H54 (cell line): ENCODE results near the gene IL17RD.

ENCODE experiments used
- DNase-seq: peaks from one replicate; pipeline ENCODE4 v3.0.0; 2011; ENCODE audit warnings: low spot score, mixed read lengths; ENCODE audit not compliant: insufficient read length
- FAIRE-seq: peaks from 3 replicates; lab custom pipeline; 2011; peaks lifted over from hg19 to GRCh38; lab: Jason Lieb, UNC
- POLR2A ChIP-seq: IDR thresholded peaks from 2 replicates; pipeline ENCODE4 v1.6.1; 2011; ENCODE audit warnings: low read depth, mild to moderate bottlenecking, low read length

The IL17RD gene

DNA sequence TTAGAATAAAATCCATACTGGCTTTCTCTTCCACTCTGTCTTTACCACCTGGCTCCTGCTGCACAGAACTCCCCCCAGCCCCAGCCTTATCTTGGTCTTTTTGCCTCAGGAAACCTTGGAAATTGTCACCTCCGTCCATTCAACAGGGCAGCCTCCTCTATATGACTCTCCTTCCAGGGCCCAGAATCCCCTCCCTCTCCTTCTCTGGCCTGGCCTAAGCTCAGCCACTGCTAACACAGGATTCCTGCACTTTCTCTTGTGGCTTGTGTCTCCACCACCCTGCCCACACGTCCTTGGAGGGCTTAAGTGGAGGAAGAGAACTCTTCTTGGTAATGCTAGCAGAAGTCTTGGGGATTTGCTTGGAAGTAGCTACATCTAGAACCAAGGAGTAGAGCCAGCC, 1.5 kb upstream of the IL17RD start:
- TF ChIP-seq POLR2A = no peak
- DNase-seq = no peak
- FAIRE-seq = no peak

DNA sequence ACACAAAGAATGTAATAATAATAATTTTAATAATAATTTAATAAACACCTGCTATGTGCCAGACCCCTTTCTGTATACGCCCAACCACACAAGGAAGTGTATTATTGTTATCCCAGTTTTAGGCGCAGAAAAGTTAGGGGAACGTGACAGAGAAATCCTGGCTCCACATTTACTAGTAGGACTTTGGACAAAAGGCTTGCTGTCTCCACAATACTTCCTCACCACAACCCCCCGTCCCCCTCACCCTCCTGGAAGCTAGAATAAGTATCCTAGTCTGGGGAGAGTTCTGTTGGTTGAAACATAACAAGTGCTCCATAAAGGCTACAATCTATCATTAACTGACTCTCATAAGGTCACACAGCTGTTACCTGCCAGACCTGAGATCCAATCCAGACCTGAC, 488 bp upstream of the IL17RD start:
- no peak for TF ChIP-seq POLR2A
- DNase-seq (no peak), FAIRE-seq (no peak)

DNA sequence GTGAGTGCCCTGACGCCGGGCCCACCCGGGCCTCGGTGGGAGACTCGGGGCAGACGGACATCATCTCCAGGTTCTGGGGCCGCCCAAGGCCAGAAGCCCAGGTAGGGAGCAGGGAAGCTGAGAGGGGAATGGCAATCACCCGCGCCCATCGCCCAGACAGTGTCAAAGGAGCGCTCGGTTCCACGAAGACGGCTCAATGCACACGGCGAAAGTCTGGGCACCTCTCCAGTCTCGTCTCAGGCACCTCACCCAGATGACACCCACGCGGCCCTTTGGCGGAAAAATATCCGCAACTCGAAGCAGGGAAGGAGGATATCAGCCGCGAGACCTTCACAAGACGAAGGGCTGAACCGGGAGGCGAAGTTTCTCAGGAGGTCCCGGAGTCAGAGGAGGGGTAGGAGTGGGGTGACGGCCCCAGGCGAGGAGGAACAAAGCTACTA, 916 bp downstream of the IL17RD start:
- no peak for TF ChIP-seq POLR2A
- FAIRE-seq = no peak
- DNase-seq = no peak

DNA sequence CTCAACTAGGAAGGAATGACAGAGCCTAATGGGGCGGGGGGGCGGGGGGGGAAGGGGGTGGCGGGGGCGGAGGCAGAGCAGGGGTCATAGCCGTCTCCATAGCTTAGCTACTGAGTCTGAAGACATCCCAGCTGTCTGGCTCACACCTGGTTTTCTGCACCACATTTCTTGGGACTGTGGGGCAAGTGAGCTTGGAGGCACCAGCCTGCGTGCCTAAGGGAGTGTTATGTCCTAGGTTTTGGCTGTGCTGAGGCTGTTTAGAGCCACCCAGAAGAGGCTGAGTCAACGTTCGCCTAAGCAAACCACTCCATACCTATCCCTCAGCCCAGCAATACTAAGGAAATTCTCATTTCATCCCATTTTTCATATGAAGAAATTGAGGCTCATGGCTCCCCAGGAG, 1.4 kb downstream of the IL17RD start:
- TF ChIP-seq POLR2A = no peak
- no peak for FAIRE-seq
- no peak for DNase-seq

DNA sequence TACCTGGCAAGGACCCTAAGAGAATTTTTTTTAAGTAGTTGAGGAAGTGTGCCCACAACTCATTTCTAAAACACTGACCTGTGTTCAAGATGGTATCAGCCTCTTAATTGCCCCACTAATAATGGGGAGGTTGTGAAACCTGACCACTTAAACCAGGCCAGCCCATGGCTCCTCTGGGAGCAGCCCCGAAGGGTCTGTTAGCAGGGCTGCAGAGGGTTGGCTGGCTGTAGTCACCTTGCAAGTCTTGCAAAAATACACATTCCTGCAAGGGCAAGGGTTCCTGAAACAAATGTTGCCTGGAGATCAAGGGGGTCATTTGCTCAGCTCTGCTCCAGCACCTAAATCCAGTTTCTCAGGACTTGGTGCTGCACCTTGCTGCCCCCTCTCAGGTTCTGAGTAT, 3.2 kb downstream of the IL17RD start:
- no peak for TF ChIP-seq POLR2A
- FAIRE-seq = no peak
- DNase-seq = no peak

DNA sequence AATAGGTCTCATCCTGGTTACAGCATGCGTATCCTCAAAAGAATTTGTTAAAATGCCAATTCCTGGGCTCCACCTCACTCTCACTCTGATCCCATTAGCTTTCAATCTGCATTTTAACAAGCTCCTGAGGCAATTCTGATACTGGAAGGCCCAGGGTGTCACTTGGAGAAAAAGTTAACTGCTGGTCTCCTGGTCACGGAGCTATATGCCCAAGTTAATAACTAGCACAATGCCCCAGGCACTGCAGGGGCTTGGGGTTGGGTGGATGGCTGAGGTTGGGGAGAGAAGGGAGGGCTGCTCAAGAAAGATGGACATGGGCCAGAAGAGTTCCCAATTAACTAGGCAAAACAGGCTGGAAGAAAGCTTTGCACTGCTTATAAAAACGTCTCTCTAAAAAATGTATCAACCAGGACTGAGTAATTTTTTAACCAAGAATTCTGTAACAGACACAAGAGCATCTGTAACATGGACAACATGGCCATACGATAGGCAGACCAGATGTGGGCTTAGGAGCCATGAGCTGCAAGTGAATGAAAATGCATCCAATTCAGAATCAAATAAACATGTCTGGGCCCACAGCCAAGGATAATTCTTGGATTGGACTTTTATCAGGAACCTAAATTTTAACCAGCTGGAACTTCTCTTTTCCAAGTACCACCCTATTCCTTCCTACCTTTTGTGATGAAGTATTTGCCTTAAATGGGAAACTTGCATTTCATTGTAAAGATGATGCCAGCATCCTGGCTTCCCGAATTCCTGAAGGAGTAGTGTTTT, 4.2 kb downstream of the IL17RD start:
- no peak for FAIRE-seq
- no peak for DNase-seq
- no peak for TF ChIP-seq POLR2A

DNA sequence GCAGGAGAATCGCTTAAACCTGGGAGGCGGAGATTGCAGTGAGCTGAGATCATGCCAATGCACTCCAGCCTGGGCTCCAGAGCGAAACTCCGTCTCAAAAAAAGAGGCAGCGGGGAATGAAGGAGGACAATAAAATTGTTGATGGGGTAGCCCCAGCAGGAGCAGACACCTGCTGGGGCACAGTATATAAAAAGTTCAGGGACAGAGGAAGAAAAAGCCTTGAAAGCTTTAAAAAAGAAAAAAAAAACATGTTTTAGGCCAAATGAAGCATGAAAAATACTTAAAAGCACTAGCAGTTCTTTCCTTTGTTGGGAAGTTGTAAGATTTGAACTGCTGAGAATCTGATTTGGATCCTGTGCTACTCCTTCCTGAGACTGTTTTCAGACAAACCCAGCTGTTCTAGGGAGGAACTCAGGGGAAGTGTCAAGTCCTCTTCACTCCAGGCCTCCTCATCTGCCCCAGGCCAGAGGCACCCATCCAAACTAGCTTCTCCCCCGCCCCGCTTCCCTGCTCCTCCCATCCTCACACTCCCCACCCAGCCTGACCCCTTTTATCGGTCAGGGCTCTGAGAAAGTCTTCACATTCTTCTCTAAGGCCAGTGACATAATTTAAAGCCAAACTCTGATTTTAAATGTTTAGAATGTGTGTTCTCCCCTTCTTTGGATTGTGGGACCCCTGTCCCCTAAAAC, 4.9 kb downstream of the IL17RD start:
- FAIRE-seq (no peak), DNase-seq (no peak)
- no peak for TF ChIP-seq POLR2A

DNA sequence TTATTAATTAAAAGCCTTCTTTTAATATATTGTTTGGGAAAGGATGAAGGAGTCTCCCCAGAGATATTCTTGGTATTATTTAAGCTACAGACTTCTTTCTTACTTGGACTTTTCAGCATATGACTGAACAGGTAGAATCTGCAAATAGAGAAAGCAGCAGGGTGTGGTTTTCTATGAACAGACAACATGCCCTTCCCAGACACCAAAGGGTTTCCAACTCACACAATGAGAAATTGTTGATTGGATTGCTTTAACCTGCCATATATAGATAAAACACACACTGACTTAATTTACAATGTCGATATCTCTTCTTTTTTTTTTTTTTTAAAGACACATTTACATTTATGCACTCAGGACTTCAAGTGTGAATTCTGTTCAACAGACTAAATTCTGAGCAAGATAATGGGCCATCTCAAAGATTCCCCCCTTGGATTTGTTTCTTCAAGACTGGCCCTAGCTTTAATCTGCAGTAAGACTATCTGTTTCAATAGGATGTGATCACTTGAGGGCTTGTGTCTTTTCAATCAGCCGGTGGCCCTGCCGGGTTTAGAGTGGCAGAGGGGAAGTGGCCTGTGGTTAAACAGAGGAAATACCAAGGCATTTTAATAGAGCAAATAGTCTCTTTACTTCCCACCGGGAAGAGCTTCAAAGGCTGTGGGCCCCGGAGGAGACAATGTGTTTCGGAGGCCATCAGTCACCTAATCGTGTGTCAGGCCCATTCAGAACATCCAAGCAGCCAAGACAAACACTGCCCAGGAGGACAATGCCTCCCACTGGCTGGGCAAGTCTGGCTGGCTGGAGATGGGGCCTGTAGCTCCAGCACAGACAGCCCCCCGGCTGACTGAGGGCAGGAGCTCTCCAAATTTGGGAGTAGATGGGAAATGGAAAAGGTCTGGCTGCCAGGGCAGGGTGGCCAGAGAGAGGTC, 6.1 kb downstream of the IL17RD start:
- DNase-seq (no peak), FAIRE-seq (no peak)
- no peak for TF ChIP-seq POLR2A

DNA sequence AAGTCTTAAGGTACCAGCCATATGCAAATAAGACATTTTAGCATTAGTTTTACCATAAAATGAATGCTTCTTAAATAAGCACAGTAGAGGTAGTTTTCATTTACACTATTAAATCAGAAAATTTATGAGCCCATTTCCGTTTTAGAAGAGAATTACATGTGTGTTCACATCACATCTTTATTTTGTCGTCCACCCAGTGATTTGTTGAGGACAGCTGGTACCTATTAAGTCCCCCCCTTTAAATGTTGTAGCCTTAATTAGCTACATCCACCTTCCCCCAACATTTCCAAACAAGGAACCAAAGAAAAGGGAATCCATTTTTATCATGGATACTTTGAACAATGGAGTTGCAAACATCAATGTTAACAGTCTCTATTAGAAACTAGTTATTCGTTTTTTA, 6.8 kb downstream of the IL17RD start:
- FAIRE-seq = no peak
- no peak for TF ChIP-seq POLR2A

DNA sequence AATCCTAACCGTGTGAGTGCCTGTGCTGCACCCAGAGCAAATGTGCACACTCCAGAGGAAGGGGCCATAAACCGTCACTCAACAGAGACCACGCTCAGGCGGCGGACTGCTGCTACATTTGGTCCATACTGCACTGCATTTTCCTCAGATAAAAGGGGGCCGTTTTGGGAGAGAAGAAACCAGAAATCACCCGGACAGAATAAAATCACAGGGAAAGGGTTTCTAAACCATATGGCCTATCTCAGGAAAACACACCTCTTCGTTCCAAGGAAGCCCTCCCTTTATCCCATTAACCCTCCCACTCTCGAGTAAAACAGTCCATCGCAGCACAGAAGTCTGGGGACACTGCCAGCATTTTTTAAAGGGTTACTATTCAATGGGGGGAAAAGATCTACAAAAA, 7.6 kb downstream of the IL17RD start:
- DNase-seq = no peak
- no peak for TF ChIP-seq POLR2A
- FAIRE-seq = no peak

More for the DNA sequence above, 6.8 kb downstream of the IL17RD start:
- no peak for DNase-seq

DNA sequence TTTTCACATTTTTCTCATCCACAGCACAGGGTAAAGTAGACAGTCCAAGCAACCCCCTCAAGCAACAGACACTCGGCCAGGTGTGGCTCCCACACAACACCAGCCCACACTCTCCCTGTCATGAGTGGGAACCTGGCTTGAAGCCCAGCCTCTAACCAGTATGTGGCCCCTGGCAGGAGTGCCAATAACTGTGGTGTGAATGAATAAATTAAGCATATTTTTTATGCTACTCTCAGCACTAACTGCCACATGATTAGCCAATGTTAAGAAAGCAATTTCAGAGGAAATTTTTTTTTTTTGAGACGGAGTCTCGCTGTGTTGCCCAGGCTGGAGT, 9.9 kb downstream of the IL17RD start:
- DNase-seq (no peak), FAIRE-seq (no peak)
- no peak for TF ChIP-seq POLR2A

DNA sequence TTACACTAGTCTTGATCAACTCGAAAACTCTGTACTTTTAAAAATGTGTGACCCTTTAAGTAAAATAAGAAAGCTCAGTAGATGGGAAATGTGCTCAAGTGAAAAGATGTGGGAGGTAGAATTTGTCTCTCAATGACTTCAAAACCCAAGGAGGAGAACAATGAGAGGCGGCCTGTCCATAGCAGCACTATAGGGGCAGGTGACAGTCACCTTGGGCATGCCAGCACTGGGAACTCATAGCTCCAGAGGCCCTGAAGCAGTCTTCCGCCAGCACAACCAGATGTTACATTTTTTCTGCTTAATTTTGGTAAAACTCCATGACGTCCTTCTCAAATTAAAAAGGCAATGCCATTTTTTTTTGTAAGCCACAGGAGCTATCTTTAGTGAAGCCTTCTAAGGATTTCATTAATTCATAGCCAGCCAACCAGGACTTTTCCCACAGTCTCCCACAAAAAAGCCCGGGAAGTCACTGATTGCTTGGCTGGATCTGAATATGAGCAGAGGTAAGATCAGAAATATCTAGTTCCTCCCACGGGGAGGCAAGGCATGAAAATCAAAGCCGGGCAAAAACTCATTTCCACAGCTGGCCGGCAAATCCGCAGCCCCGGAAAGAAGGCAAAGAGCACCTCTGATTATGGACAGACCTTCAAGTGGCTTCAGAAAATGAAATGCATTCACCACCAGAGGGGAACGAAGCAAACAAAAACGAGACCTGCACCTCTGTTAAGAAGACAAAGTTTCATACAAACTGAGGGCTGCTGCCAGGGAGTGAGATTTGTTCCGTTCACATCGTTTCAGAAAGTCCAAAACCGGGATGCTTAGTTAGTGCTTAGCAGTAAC, 10.5 kb downstream of the IL17RD start:
- FAIRE-seq (no peak), DNase-seq (no peak)
- no peak for TF ChIP-seq POLR2A
